K562 (cell line): ENCODE measurements around the gene TSSK2. TPM values are rescaled to one million over a fixed set of nuclear protein-coding genes. Genes with fewer than 3 reads are reported as not detected.

Experiments used
- ARID1B ChIP-seq: fragments of 450-650 bp; IDR thresholded peaks from 2 replicates; pipeline ENCODE4 v1.6.1; 2016; ENCODE audit warnings: antibody characterized with exemption, mild to moderate bottlenecking, inconsistent platforms
- BCL6 ChIP-seq: fragments of 250-450 bp; sonication (Bioruptor Pico); IDR thresholded peaks from 2 replicates; pipeline ENCODE4 v1.4.0; 2020
- BRD4 ChIP-seq: fragments of 200-600 bp; sonication (generic); IDR thresholded peaks from 2 replicates; pipeline ENCODE4 v1.6.1; 2017; ENCODE audit warnings: inconsistent platforms
- ETV1 ChIP-seq: fragments of 450-650 bp; conservative IDR thresholded peaks from 2 replicates; pipeline ENCODE4 v1.6.1; 2016; ENCODE audit warnings: missing genetic modification characterization, control low read depth, low read depth, missing compliant biosample characterization
- GABPA ChIP-seq: fragments of 200-800 bp; sonication (Bioruptor generic); conservative IDR thresholded peaks from 2 replicates; pipeline ENCODE4 v1.6.1; 2016; ENCODE audit warnings: low read depth, missing genetic modification characterization, missing compliant biosample characterization
- KDM4B ChIP-seq, 2 experiments: fragments of 450-650 bp in 1 of 2; sonication (generic) in 1 of 2; IDR thresholded peaks; 2 replicates each; pipeline ENCODE4 v1.6.1; 2016 to 2017; ENCODE audit warnings: borderline replicate concordance in 2 of 2, antibody characterized with exemption in 1 of 2, low read depth in 1 of 2, mild to moderate bottlenecking in 1 of 2
- KLF6 ChIP-seq: fragments of 250-450 bp; sonication (Bioruptor Pico); IDR thresholded peaks from 2 replicates; pipeline ENCODE4 v1.4.0; 2020; ENCODE audit warnings: mild to moderate bottlenecking, moderate library complexity, borderline replicate concordance
- MXI1 ChIP-seq: IDR thresholded peaks from 2 replicates; pipeline ENCODE4 v1.6.1; 2011; ENCODE audit warnings: low read depth, mild to moderate bottlenecking, improper control_type of control experiment, low read length
- MYBL2 ChIP-seq, 2 experiments: fragments of 450-650 bp in 1 of 2; sonication (generic) in 1 of 2; formaldehyde crosslinking in 1 of 2; IDR thresholded peaks; 2 replicates each; pipeline versions ENCODE4 v1.6.1 to v1.8.1; 2017 to 2022; ENCODE audit warnings: borderline replicate concordance in 1 of 2, inconsistent platforms in 1 of 2, low read depth in 1 of 2, mild to moderate bottlenecking in 1 of 2, missing genetic modification reagents in 1 of 2, moderate library complexity in 1 of 2
- NCOA2 ChIP-seq, 2 experiments: fragments of 450-650 bp; IDR thresholded peaks; 2 replicates each; pipeline ENCODE4 v1.6.1; 2018; ENCODE audit warnings: mild to moderate bottlenecking in 2 of 2, moderate library complexity in 1 of 2; ENCODE audit not compliant: partially characterized antibody in 2 of 2
- NCOR1 ChIP-seq: fragments of 450-650 bp; IDR thresholded peaks from 2 replicates; pipeline ENCODE4 v1.6.1; 2016; ENCODE audit warnings: mild to moderate bottlenecking, moderate library complexity
- NR2F6 ChIP-seq: fragments of 450-650 bp; formaldehyde crosslinking; IDR thresholded peaks from 2 replicates; pipeline ENCODE4 v1.4.0; 2020; ENCODE audit warnings: mild to moderate bottlenecking
- PHTF2 ChIP-seq: fragments of 250-450 bp; sonication (Bioruptor Pico); IDR thresholded peaks from 2 replicates; pipeline ENCODE4 v1.5.0; 2021; ENCODE audit warnings: mild to moderate bottlenecking
- POLR2H ChIP-seq: IDR thresholded peaks from 2 replicates; pipeline ENCODE4 v1.6.1; 2016; ENCODE audit warnings: missing genetic modification characterization, low read depth, mild to moderate bottlenecking, control low read depth, missing compliant biosample characterization, moderate library complexity
- RNF2 ChIP-seq: sonication (generic); IDR thresholded peaks from 2 replicates; pipeline ENCODE4 v1.6.1; 2016
- SIN3B ChIP-seq: fragments of 450-650 bp; IDR thresholded peaks from 2 replicates; pipeline ENCODE4 v1.6.1; 2017; ENCODE audit warnings: low read depth, mild to moderate bottlenecking, moderate library complexity
- SP1 ChIP-seq: sonication (generic); formaldehyde crosslinking; IDR thresholded peaks from 2 replicates; pipeline ENCODE4 v1.8.1; 2022; ENCODE audit warnings: mild to moderate bottlenecking, missing genetic modification reagents
- ZC3H11A ChIP-seq: IDR thresholded peaks from 2 replicates; pipeline ENCODE4 v1.6.1; 2012; ENCODE audit warnings: low read depth, low read length, improper control_type of control experiment
- ZNF24 ChIP-seq: fragments of 450-650 bp; IDR thresholded peaks from 2 replicates; pipeline ENCODE4 v1.6.1; 2016
- ZNF449 ChIP-seq: fragments of 250-450 bp; sonication (Bioruptor Pico); IDR thresholded peaks from 2 replicates; pipeline ENCODE4 v1.8.0; 2022; ENCODE audit warnings: moderate library complexity, mild to moderate bottlenecking, inconsistent platforms
- ZNF561 ChIP-seq: fragments of 450-650 bp; formaldehyde crosslinking; conservative IDR thresholded peaks from 2 replicates; pipeline ENCODE4 v1.4.0; 2020; ENCODE audit warnings: mild to moderate bottlenecking, moderate library complexity
- polyA plus RNA-seq, 8 experiments: library from polyadenylated mRNA; depleted of rRNA in 4 of 8; stranded (reverse) in 5 of 8; unstranded in 3 of 8; fragments of >200 nt; fragmentation: Nextera tagmentation in 2 of 8; fragmentation: Illumina TruSeq in 1 of 8; extraction: Ambion mirVana in 2 of 8; extraction: Trizol in 1 of 8; gene quantifications; 2 replicates each; pipeline versions ENCODE4 v1.2.1 to v1.2.3, GENCODE V29; 2011 to 2014; ENCODE audit warnings: inconsistent platforms in 1 of 8, missing spikeins in 1 of 8
- total RNA-seq, 7 experiments: library from RNA; depleted of rRNA in 6 of 7; stranded (reverse); fragments of >200 nt in 6 of 7; fragmentation: Illumina TruSeq in 2 of 7; extraction: Trizol in 2 of 7; gene quantifications; 2 replicates each; pipeline versions ENCODE4 v1.2.1 to v1.2.3, GENCODE V29; 2011 to 2021; ENCODE audit warnings: low replicate concordance in 1 of 7
- TF ChIP-seq, protein P1 (sequence below), 3 experiments: fragments of 200-800 bp in 1 of 3; fragments of 250-450 bp in 1 of 3; fragments of 450-650 bp in 1 of 3; sonication (Bioruptor Pico) in 1 of 3; sonication (Bioruptor generic) in 1 of 3; formaldehyde crosslinking in 1 of 3; IDR thresholded peaks; 2 replicates each; pipeline versions ENCODE4 v1.6.1 to v1.8.0; 2016 to 2022; ENCODE audit warnings: mild to moderate bottlenecking in 2 of 3, missing genetic modification characterization in 2 of 3, missing compliant biosample characterization in 1 of 3, moderate library complexity in 1 of 3
- TF ChIP-seq, protein P2 (sequence below): IDR thresholded peaks from 2 replicates; pipeline ENCODE4 v1.6.1; 2011; ENCODE audit not compliant: insufficient read length; ENCODE audit errors: extremely low read depth
- TF ChIP-seq, protein P3 (sequence below): sonication (generic); formaldehyde crosslinking; IDR thresholded peaks from 2 replicates; pipeline ENCODE4 v1.8.1; 2023; ENCODE audit warnings: mild to moderate bottlenecking, missing genetic modification reagents, moderate library complexity

TSSK2 gene
- total and polyA plus RNA-seq, 9 of the 15 experiments (the other 6 are each of a cell fraction or from before 2014, with no cell fraction given), result 0.04 TPM; not detected in 8

- TF ChIP-seq, protein P1, sequence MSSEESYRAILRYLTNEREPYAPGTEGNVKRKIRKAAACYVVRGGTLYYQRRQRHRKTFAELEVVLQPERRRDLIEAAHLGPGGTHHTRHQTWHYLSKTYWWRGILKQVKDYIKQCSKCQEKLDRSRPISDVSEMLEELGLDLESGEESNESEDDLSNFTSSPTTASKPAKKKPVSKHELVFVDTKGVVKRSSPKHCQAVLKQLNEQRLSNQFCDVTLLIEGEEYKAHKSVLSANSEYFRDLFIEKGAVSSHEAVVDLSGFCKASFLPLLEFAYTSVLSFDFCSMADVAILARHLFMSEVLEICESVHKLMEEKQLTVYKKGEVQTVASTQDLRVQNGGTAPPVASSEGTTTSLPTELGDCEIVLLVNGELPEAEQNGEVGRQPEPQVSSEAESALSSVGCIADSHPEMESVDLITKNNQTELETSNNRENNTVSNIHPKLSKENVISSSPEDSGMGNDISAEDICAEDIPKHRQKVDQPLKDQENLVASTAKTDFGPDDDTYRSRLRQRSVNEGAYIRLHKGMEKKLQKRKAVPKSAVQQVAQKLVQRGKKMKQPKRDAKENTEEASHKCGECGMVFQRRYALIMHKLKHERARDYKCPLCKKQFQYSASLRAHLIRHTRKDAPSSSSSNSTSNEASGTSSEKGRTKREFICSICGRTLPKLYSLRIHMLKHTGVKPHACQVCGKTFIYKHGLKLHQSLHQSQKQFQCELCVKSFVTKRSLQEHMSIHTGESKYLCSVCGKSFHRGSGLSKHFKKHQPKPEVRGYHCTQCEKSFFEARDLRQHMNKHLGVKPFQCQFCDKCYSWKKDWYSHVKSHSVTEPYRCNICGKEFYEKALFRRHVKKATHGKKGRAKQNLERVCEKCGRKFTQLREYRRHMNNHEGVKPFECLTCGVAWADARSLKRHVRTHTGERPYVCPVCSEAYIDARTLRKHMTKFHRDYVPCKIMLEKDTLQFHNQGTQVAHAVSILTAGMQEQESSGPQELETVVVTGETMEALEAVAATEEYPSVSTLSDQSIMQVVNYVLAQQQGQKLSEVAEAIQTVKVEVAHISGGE (CRISPR knock-in tag; IDR thresholded peaks at IDR 0.05), result no peak
- TF ChIP-seq ZNF561 (CRISPR knock-in tag) (0 out of 2 replicates have a peak, but pooled peaks have one; percentile 6), NR2F6 (no peak), POLR2H (tag) (no peak), SP1 (CRISPR knock-in tag) (no peak), ZNF449 (CRISPR knock-in tag) (no peak), KDM4B (IDR thresholded peaks at IDR 0.05; ENCODE audit: borderline replicate concordance in 2 of 2, low read depth in 1 of 2) (no peak), PHTF2 (no peak), RNF2 (no peak), KLF6 (no peak), BRD4 (no peak), GABPA (no peak), SIN3B (no peak), ARID1B (no peak), ETV1 (tag) (no peak), NCOA2 (IDR thresholded peaks at IDR 0.05; ENCODE audit: partially characterized antibody in 2 of 2) (no peak), MXI1 (no peak), ZNF24 (no peak), BCL6 (CRISPR knock-in tag) (no peak), NCOR1 (no peak), MYBL2 (IDR thresholded peaks at IDR 0.05; ENCODE audit: low read depth) (no peak), MYBL2 (CRISPR knock-in tag; IDR thresholded peaks at IDR 0.05; ENCODE audit: borderline replicate concordance) (no peak), ZC3H11A (no peak)
- TF ChIP-seq, protein P2, sequence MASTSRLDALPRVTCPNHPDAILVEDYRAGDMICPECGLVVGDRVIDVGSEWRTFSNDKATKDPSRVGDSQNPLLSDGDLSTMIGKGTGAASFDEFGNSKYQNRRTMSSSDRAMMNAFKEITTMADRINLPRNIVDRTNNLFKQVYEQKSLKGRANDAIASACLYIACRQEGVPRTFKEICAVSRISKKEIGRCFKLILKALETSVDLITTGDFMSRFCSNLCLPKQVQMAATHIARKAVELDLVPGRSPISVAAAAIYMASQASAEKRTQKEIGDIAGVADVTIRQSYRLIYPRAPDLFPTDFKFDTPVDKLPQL, result no peak
- TF ChIP-seq, protein P3, sequence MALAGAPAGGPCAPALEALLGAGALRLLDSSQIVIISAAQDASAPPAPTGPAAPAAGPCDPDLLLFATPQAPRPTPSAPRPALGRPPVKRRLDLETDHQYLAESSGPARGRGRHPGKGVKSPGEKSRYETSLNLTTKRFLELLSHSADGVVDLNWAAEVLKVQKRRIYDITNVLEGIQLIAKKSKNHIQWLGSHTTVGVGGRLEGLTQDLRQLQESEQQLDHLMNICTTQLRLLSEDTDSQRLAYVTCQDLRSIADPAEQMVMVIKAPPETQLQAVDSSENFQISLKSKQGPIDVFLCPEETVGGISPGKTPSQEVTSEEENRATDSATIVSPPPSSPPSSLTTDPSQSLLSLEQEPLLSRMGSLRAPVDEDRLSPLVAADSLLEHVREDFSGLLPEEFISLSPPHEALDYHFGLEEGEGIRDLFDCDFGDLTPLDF (CRISPR knock-in tag), result no peak
Measured at GRCh38 chr22:19086896-19087295, 44.2 kb upstream of the TSSK2 start (continued).
